BJ (cell line): Measurements from ENCODE around the gene OAS2. TPM values are rescaled to one million over a fixed set of nuclear protein-coding genes. Genes with fewer than 3 reads are reported as not detected.

Source experiments
- CTCF ChIA-PET: fragments of 350-600 bp; formaldehyde crosslinking; extraction: SDS; loops from one replicate; lab custom pipeline; 2021; ENCODE audit warnings: antibody characterized with exemption, inconsistent platforms; lab: Yijun Ruan, JAX
- POLR2A ChIA-PET: fragments of 300-600 bp; sonication (Branson Sonifier 250); formaldehyde crosslinking; extraction: SDS; loops from one replicate; lab custom pipeline; 2021; ENCODE audit warnings: antibody characterized with exemption; lab: Charles Lee
- DNase-seq: peaks from one replicate; pipeline ENCODE4 v3.0.0-alpha.2; 2011; ENCODE audit warnings: low read depth
- H3K27me3 ChIP-seq: 2 replicates; pipeline ENCODE4 v1.6.0; 2011; ENCODE audit warnings: low read length; ENCODE audit not compliant: control insufficient read depth, insufficient read depth
- H3K36me3 ChIP-seq: 2 replicates; pipeline ENCODE4 v1.5.1; 2011; ENCODE audit warnings: low read length; ENCODE audit not compliant: control insufficient read depth, insufficient read depth
- H3K4me3 ChIP-seq: 2 replicates; pipeline ENCODE4 v1.5.1; 2011; ENCODE audit warnings: low read depth, mild to moderate bottlenecking, control low read depth, low read length
- polyA plus RNA-seq: library from polyadenylated mRNA; depleted of rRNA; stranded (reverse); fragments of >200 nt; gene quantifications from 2 replicates; pipeline ENCODE4 v1.2.3, GENCODE V29; 2011
- TF ChIP-seq, protein P1 (sequence below): IDR thresholded peaks from 2 replicates; pipeline ENCODE4 v1.5.1; 2011; ENCODE audit warnings: low read depth, mild to moderate bottlenecking, control low read depth, inconsistent platforms, low read length, moderate library complexity; ENCODE audit not compliant: insufficient read depth

Gene OAS2
- polyA plus RNA-seq, 1 experiment: 1.2 TPM

DNA sequence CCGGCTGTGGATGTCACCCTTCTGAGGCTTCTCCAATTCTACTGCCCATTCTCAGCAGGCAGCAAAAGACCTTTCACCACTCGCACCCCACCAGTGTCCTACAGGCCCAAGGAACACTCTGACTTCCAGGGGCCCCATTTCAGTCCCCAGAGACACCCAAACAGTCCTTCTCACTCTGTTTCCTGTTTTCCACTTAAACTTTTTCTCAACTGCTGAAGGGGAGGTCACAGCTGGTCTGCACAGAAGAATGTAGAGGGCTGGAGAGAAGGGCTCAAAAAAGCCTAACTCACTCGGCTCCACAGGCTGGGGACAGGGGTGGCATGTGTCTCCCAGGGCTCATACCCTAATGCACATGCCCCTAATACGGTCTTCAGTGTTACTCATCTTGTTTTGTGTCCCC is 74.0 kb downstream of the OAS2 start:
- TF ChIP-seq, protein P1, sequence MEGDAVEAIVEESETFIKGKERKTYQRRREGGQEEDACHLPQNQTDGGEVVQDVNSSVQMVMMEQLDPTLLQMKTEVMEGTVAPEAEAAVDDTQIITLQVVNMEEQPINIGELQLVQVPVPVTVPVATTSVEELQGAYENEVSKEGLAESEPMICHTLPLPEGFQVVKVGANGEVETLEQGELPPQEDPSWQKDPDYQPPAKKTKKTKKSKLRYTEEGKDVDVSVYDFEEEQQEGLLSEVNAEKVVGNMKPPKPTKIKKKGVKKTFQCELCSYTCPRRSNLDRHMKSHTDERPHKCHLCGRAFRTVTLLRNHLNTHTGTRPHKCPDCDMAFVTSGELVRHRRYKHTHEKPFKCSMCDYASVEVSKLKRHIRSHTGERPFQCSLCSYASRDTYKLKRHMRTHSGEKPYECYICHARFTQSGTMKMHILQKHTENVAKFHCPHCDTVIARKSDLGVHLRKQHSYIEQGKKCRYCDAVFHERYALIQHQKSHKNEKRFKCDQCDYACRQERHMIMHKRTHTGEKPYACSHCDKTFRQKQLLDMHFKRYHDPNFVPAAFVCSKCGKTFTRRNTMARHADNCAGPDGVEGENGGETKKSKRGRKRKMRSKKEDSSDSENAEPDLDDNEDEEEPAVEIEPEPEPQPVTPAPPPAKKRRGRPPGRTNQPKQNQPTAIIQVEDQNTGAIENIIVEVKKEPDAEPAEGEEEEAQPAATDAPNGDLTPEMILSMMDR: no peak
- no peak for DNase-seq
- peaks cover 23% of the 10 kb centered on the region for H3K27me3 ChIP-seq
- ChIA-PET POLR2A (no interaction called here), CTCF (interaction anchor here (1.2 to 6.0 kb wide), 3 partner anchors 15 to 125 kb away, joined by 3 to 65 read pairs (median 54); partner anchors contain the start of gene CFAP73)
- H3K4me3 ChIP-seq: no peak overlapping the region
- H3K36me3 ChIP-seq: no peaks in the 10 kb centered on the region

DNA sequence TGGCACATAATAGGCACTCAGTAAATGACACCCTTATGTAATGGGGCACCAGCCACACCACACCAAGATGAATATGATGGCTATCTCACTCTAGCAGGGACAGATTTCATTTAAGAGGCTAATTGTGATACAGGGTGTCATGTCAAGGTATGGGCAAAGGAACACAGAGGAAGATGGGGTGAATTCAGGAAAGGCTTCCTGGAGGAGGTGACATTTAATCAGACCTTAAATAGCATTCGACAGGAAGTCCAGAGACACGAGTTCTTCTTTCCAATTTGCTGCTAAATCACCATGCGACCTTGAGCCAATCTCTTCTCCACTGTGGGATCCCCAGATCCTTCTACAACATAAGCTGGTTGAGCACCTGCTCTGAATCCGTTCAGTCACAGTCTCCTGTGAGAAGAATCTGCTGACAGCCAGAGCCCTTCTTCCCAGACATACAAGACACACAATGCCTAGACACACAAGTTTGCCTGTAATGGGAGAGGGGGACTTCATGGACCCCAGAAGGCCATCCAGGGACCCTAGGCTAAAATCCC is 76.7 kb downstream of the OAS2 start:
- ChIA-PET CTCF (interaction anchor here (1.0 to 1.1 kb wide), 2 partner anchors 17 to 121 kb away, joined by 3 to 5 read pairs; no protein-coding TSS in a partner anchor), POLR2A (no interaction called here)
- no peaks in the 10 kb centered on the region for H3K36me3 ChIP-seq
- peaks cover 25% of the 10 kb centered on the region for H3K27me3 ChIP-seq
- TF ChIP-seq, protein P1: no peak
- no peak overlapping the region for H3K4me3 ChIP-seq
- no peak for DNase-seq

DNA sequence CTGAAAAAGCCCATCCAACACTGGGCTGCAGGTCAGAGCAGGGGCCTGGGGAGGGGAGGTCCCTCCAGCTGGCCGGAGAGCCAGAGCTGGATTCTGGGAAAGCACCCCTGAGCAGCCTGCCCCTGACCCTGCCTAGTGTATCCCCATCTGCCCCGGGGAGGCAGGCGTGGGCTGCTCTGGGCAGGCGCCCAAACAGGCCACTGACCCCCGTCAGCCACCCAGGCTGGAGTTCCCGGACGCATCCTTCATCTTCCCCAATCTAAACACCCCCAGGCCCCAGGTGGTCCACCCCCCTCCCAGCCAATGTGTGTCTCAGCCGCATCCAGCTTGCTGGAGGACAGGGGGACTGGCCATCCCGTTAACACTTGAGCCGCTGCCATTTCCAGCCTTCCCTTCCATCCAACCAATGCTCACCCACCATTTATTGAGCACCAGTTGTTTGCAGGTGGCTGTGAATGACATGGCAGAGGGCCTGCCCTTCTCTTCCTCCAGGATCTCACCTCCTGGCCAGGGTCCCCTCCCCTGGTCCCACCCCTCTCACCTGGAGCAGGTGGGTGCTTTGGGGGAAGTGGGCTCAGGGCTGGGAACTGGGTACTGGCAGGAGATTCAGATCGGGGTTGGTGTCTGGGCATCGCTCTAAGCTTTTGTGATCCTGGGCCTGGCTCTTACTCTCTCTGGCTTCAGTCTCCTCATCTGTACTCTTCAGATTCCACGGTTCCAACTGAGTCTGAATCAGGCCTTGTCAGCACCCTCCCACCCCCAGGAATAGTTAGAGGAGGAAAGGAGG is 77.5 kb downstream of the OAS2 start:
- ChIA-PET POLR2A (no interaction called here), CTCF (interaction anchor here (1.0 kb wide), 1 partner anchor 120 kb away, joined by 5 read pairs; no protein-coding TSS in a partner anchor)
- TF ChIP-seq, protein P1: no peak
- Histone ChIP-seq H3K36me3 (no peaks in the 10 kb centered on the region), H3K4me3 (no peak overlapping the region), H3K27me3 (peaks cover 25% of the 10 kb centered on the region)
- no peak for DNase-seq

DNA sequence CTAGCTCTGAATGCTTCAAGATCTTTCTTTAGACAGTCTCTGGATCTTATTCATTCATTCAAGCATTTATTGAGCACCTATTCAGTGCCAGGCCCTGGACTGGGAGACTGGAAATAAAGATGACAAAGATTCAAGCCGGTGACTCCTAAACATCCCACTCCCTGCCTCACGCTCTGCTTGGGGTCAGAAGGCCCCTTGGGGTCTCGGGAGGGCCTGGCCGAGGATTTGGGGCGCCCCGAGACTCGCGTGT is 78.0 kb downstream of the OAS2 start:
- Histone ChIP-seq H3K36me3 (no peaks in the 10 kb centered on the region), H3K4me3 (no peak overlapping the region), H3K27me3 (peaks cover 25% of the 10 kb centered on the region)
- ChIA-PET POLR2A (no interaction called here), CTCF (interaction anchor here (1.0 kb wide), 1 partner anchor 119 kb away, joined by 5 read pairs; no protein-coding TSS in a partner anchor)
- TF ChIP-seq, protein P1: no peak
- DNase-seq: no peak

DNA sequence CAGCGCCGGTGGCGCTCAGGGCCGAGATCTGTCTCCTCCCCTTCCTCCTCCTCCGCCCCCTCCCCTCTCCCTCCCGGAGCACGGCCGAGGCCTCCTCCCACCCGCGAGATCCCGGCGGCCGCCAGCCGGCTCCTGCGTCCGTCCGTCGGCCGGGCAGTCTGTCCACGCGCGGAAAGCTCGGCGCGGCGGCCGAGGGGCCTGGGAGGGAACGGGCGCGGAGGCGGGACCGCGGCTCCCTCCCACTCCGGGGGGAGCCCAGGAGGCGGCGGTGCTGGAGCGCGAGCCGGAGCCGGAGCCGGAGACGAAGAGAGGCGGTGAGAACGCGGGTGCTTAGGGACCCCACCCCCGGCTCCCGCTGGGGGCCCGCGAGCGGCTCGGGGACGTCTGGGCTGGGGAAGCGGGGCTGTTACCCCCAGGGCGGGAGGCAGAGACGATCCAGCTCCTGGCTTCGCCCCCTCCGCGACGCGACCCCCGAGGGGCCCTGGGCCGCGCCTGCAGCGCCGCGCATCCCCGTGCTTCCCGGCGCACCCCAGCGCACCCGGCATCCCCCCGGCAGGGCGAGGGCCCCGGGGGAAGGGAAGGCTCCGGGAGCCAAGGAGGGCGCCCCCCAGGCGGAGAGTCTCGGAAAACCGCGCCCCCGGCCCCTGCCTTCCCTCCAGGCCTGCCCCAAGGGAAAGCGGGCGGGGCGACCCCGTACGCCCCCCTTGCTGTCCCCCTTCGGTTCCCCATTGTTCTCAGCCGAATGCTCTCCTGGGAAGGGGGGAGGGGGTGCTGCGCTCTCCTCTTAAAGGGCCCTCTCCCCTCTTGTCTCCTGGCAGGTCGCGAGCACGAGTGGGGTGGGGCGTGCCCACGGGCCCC is 78.5 kb downstream of the OAS2 start, which contains the start of gene DTX1:
DTX1 (plus strand) TSS at position 100 of the 858 bp plus-strand sequence. CDS start 1,463 bp downstream, outside the sequence.
- POLR2A ChIA-PET: no interaction called here

More for the DNA sequence above, 78.5 kb downstream of the OAS2 start, which contains the start of gene DTX1:
- no peaks in the 10 kb centered on the region for H3K36me3 ChIP-seq
- TF ChIP-seq, protein P1: no peak
- DNase-seq: no peak
- no peak within 1 kb of the TSS; the same call in 1 of the 2 replicates for H3K4me3 ChIP-seq
- peaks cover 25% of the 10 kb centered on the region for H3K27me3 ChIP-seq
- CTCF ChIA-PET: interaction anchor here (0.6 to 2.0 kb wide), 2 partner anchors 8 to 33 kb away, joined by 3 to 7 read pairs; no protein-coding TSS in a partner anchor
